Stimulated activated effector memory CD8-positive, alpha-beta T cell treated with anti-CD3 and anti-CD28 coated beads, Interleukin-12 subunit alpha, Interleukin-12 subunit beta, amount 100 ng/mL, for 72 hours (primary cell): ENCODE data around the gene POLDIP3.
"Not testable (repeated sequence)": the region's sequence is repeated elsewhere in the genome, so short reads cannot be mapped to it uniquely, and the experiment has no call there.

ENCODE experiments used
- ATAC-seq: fragments of 150-1000 bp; cut with Tn5 transposase; 2 replicates; pipeline ENCODE4 v1.10.0; 2021
- DNase-seq, 2 donors: peaks; one replicate each; pipeline ENCODE4 v3.0.0; 2021 to 2022; ENCODE audit warnings: low spot score in 2 of 2
- H3K27ac Mint-ChIP-seq: one replicate; pipeline ENCODE4 v1.8.0; 2022; ENCODE audit warnings: mild to moderate bottlenecking, mixed read lengths
- H3K36me3 Mint-ChIP-seq: one replicate; pipeline ENCODE4 v1.8.0; 2022; ENCODE audit warnings: mild to moderate bottlenecking, mixed read lengths
- H3K4me1 Mint-ChIP-seq: one replicate; pipeline ENCODE4 v1.8.0; 2022; ENCODE audit warnings: mixed read lengths
- H3K4me3 Mint-ChIP-seq: one replicate; pipeline ENCODE4 v1.8.0; 2022; ENCODE audit warnings: mild to moderate bottlenecking, mixed read lengths
- H3K9me3 Mint-ChIP-seq: one replicate; pipeline ENCODE4 v1.8.0; 2022; ENCODE audit warnings: mixed read lengths

Gene POLDIP3

GRCh38 chr22:42547562-42547961, 67.1 kb downstream of the POLDIP3 start:
- Mint-ChIP-seq H3K36me3 (no peaks in the 10 kb centered on the region), H3K27ac (no peak overlapping the region), H3K4me1 (peaks cover 20% of the 10 kb centered on the region), H3K4me3 (no peak overlapping the region), H3K9me3 (no peaks in the 10 kb centered on the region)
- no peak for ATAC-seq
- DNase-seq, result no peak

DNA sequence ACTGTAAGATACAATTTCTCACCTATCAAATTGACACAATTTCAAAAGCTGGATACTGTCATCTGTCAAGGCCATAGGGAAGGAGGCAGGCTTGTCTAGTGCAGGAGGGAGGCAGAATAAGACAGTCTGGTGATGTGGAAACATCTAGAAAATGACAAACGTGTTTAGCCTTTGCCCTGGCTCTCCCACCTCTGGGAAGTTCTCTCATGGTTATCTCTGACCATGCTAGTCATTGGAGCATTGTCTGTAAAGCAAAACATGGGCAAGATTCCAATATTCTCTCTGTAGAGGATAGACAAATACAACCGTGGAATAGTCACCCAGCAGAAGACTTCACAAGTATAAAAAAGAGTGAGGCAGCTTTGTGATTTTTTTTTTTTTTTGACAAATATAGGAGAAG, 70.0 kb downstream of the POLDIP3 start:
- H3K4me3 Mint-ChIP-seq, result no peak overlapping the region
- H3K4me1 Mint-ChIP-seq, result peaks cover 6% of the 10 kb centered on the region
- H3K9me3 Mint-ChIP-seq, result no peaks in the 10 kb centered on the region
- DNase-seq (no peak), ATAC-seq (no peak)
- H3K36me3 Mint-ChIP-seq, result no peaks in the 10 kb centered on the region
- H3K27ac Mint-ChIP-seq, result no peak overlapping the region

GRCh38 chr22:42539236-42539771, 75.4 kb downstream of the POLDIP3 start:
- not testable (repeated sequence) for H3K36me3 Mint-ChIP-seq, H3K27ac Mint-ChIP-seq, DNase-seq, H3K4me1 Mint-ChIP-seq, H3K9me3 Mint-ChIP-seq, H3K4me3 Mint-ChIP-seq
- peak; percentile 82 for ATAC-seq

DNA sequence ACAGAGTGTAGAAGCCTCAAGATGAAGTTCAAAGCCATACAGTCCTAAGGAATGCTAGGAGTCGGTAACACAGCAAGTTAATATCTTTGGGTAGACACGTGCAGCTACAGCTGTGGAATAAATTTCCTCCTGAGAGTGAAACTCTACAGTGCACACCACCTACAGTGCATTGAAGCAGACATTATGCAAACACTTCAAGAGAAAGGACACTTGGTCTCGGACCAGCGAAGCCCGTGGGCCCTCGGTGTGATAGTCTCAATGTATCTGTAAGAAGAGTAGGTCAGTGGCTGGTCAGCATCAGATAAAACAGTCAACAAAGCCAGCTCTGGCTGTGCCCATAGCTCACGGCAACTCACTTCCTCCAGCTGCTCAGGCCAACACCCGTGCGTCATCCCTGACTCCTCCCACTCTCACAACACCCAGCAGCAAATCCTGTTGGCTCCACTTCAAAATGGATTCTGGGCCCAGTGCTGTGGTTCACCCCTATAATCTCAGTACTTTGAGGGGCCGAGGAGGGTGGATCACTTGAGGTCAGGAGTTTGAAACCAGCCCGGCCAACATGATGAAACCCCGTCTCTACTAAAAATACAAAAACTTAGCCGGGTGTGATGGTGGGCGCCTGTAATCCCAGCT, 77.4 kb downstream of the POLDIP3 start:
- H3K9me3 Mint-ChIP-seq, result not testable (repeated sequence)

GRCh38 chr22:42536634-42537033, 78.0 kb downstream of the POLDIP3 start:
- peaks cover 17% of the 10 kb centered on the region for H3K4me1 Mint-ChIP-seq
- not testable (repeated sequence) for H3K9me3 Mint-ChIP-seq, H3K36me3 Mint-ChIP-seq, DNase-seq, H3K27ac Mint-ChIP-seq, ATAC-seq, H3K4me3 Mint-ChIP-seq

More for the DNA sequence above, 77.4 kb downstream of the POLDIP3 start:
- DNase-seq, H3K4me3 Mint-ChIP-seq, H3K36me3 Mint-ChIP-seq: not testable (repeated sequence)
- Mint-ChIP-seq H3K27ac (peak overlapping the region; percentile 14), H3K4me1 (peaks cover 17% of the 10 kb centered on the region)
- ATAC-seq, result peak; percentile 79

DNA sequence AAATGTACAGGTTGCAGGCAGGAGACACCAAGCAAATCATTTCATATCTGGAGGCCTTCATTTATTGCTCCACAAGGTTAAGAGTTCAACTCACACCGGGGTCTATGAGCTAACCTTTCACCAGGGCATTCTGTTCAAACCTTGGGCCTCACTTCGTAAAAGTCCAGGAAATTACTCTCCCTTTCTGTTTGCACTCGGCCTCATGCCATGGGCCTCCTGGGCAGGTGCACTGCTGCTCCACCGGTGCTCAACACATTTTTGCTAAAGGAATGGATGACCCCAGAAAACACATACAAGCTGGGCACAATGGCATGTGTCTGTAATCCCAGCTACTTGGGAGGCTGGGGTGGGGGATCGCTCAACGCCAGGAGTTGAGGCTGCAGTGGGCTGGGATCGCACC, 78.5 kb downstream of the POLDIP3 start:
- no peak overlapping the region for H3K27ac Mint-ChIP-seq
- ATAC-seq (no peak), DNase-seq (no peak)
- no peak overlapping the region for H3K4me3 Mint-ChIP-seq
- H3K36me3 Mint-ChIP-seq, result no peaks in the 10 kb centered on the region
- H3K9me3 Mint-ChIP-seq, result no peaks in the 10 kb centered on the region
- peaks cover 17% of the 10 kb centered on the region for H3K4me1 Mint-ChIP-seq

- H3K36me3 Mint-ChIP-seq, ATAC-seq, H3K27ac Mint-ChIP-seq: not testable (repeated sequence)
These were observed 79.5 kb downstream of the POLDIP3 start for GRCh38 chr22:42535082-42535731.

More at GRCh38 chr22:42535082-42535731, 79.5 kb downstream of the POLDIP3 start:
- H3K4me1 Mint-ChIP-seq, result peaks cover 17% of the 10 kb centered on the region
- H3K4me3 Mint-ChIP-seq, H3K9me3 Mint-ChIP-seq, DNase-seq: not testable (repeated sequence)
